ENCODE data around the gene NOS1AP.

The NOS1AP gene

DNA sequence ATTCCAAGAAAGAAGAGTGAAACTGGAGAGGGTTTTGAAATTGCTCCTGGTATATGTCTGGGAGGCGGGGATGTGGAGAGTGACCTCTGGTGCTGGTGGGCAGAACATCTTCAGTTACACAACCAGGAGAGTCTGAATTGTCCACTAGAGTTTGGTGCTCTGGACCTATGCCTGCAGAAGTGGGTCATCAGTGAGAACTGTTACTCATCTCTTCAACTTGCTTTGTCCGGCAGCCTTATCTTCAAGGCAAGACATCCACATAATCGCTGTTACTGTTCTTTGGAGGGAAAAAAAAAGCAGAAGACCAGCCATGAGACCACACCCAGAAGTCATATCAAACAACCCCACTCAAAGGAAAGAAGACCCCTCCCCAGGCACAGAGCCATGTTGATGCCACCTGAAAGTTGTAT lies 327.6 kb downstream of the NOS1AP start:
- Histone ChIP-seq H3K36me3 (ENCODE audit: insufficient read depth, low read length) (no peaks in the 10 kb centered on the region), H3K4me1 (ENCODE audit: insufficient read depth, low read length) (no peaks in the 10 kb centered on the region), H3K9me3 (ENCODE audit: low read length) (no peaks in the 10 kb centered on the region), H3K27me3 (ENCODE audit: control insufficient read depth in 1 of 2, insufficient read depth in 2 of 2, low read length in 2 of 2) (no peaks in the 10 kb centered on the region), H3K9ac (ENCODE audit: low read length) (no peak overlapping the region), H3K27ac (ENCODE audit: low read depth, low read length) (no peak overlapping the region), H3K4me3 (ENCODE audit: low read depth in 1 of 2, low read length in 2 of 2) (no peak overlapping the region)

DNA sequence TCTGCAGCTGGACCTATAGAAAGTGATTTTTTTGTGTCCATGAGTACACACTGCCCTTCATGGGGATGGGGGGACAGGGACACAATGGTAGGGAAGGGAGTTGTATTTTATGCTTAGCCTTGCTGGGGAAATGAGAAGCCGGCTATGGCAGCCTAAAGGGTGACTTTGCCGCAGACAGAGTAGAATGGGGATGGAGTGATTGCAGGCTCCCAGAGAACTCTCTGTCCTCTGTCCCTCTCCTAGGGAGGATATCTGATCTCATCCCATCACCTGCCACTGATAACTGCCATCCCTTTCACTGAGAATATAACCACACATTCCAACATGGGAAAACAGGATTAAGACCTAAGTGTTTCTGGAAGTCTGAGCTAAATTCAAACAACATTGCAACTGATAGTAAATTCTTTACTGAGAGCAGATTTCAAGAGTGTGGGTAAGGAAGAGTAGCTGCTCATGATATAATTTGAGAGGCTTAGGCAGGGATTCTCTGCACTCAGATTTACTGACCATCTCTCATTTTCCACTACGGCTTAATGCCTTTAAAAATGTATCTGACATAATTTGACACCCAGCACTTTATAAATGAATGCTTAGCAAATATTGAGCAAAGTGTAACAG lies 328.6 kb downstream of the NOS1AP start:
- Histone ChIP-seq H3K27me3 (ENCODE audit: control insufficient read depth in 1 of 2, insufficient read depth in 2 of 2, low read length in 2 of 2) (no peaks in the 10 kb centered on the region), H3K27ac (ENCODE audit: low read depth, low read length) (no peak overlapping the region), H3K36me3 (ENCODE audit: insufficient read depth, low read length) (no peaks in the 10 kb centered on the region), H3K4me1 (ENCODE audit: insufficient read depth, low read length) (no peaks in the 10 kb centered on the region), H3K9ac (ENCODE audit: low read length) (no peak overlapping the region), H3K9me3 (ENCODE audit: low read length) (no peaks in the 10 kb centered on the region), H3K4me3 (ENCODE audit: low read depth in 1 of 2, low read length in 2 of 2) (no peak overlapping the region)

DNA sequence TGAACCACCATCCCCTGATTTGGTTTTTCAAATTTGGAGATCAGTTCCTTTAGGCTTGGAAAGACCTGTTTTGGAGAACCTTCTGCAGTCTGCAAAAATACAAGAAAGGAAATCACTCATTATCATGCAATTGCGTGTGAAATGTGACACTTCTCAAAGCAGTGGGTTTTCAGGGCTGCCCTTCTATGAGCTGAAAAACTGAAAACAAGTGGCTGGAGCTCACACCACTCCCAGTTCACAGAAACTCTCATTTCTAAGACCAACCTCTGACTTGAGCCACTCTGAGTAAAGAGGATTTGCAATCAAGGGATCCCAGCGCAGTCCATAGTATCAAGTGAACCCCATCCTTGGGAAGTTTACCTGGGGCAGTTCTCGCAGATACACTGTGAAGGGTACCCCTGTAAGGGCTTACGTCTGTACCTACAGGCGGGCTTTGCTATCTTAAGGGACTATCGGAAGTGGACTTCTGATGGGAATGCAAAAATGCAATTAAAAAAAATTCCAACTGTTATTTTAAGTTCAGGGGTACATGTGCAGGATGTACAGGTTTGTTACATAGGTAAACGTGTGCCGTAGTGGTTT lies 329.6 kb downstream of the NOS1AP start:
- H3K27me3 ChIP-seq (ENCODE audit: control insufficient read depth in 1 of 2, insufficient read depth in 2 of 2, low read length in 2 of 2) = no peaks in the 10 kb centered on the region
- no peak overlapping the region for H3K9ac ChIP-seq (ENCODE audit: low read length)
- no peak overlapping the region for H3K4me3 ChIP-seq (ENCODE audit: low read depth in 1 of 2, low read length in 2 of 2)
- no peaks in the 10 kb centered on the region for H3K36me3 ChIP-seq (ENCODE audit: insufficient read depth, low read length)
- no peaks in the 10 kb centered on the region for H3K4me1 ChIP-seq (ENCODE audit: insufficient read depth, low read length)
- no peaks in the 10 kb centered on the region for H3K9me3 ChIP-seq (ENCODE audit: low read length)
- H3K27ac ChIP-seq (ENCODE audit: low read depth, low read length) = no peak overlapping the region

DNA sequence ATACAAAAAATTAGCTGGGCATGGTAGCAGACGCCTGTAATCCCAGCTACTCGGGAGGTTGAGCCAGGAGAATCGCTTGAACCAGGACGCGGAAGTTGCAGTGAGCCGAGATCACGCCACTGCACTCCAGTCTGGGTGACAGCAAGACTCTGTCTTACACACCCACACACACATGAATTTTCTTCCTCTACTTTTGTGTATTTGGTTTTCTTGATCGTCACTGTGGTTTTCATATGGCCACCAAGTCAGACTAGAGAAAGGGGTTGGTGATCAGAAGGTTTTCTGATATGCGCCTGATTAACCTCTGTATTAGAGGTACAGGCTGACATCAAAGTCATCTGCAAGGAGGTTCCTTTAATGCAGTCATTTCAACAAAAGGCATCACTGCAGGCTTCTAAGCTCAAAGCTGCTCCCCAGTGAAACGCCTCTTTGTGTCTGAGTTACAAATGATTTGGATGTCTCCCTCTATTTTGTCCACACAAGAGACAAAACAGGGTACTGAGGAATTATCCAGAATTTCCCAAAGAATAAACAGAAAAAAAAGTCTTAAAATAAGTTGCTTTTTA lies 331.4 kb downstream of the NOS1AP start:
- Histone ChIP-seq H3K27ac (ENCODE audit: low read depth, low read length) (no peak overlapping the region), H3K9me3 (ENCODE audit: low read length) (no peaks in the 10 kb centered on the region), H3K27me3 (ENCODE audit: control insufficient read depth in 1 of 2, insufficient read depth in 2 of 2, low read length in 2 of 2) (no peaks in the 10 kb centered on the region), H3K4me1 (ENCODE audit: insufficient read depth, low read length) (no peaks in the 10 kb centered on the region), H3K4me3 (ENCODE audit: low read depth in 1 of 2, low read length in 2 of 2) (no peak overlapping the region), H3K9ac (ENCODE audit: low read length) (no peak overlapping the region), H3K36me3 (ENCODE audit: insufficient read depth, low read length) (no peaks in the 10 kb centered on the region)

DNA sequence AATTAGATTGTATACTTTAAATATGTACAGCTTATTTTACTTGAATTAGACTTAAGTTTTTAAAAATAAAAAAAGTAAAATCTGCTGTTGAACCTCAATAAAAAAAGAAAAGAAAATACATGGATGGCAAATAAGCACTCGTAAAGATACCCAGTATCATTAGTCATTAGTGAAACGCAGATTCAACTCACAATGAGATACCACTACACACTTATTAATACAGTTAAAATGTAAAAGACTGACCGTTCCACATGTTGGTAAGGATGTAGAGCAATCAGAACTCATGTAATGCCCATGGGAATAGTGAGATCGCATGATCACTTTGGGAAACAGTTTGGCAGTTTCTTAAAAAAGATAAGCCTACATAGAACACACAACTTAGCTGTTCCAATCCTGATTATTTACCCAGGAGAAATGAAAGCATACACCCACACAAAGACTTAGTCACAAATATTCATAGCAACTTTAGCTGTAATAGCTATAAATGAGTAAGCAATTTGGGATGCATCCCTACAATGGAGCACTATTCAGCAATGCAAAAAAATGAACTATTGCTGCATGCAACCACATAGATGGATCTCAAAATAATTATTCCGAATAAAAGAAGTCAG lies 335.2 kb downstream of the NOS1AP start:
- no peak overlapping the region for H3K9ac ChIP-seq (ENCODE audit: low read length)
- no peak overlapping the region for H3K4me3 ChIP-seq (ENCODE audit: low read depth in 1 of 2, low read length in 2 of 2)
- no peaks in the 10 kb centered on the region for H3K36me3 ChIP-seq (ENCODE audit: insufficient read depth, low read length)
- no peaks in the 10 kb centered on the region for H3K9me3 ChIP-seq (ENCODE audit: low read length)
- no peak overlapping the region for H3K27ac ChIP-seq (ENCODE audit: low read depth, low read length)
- no peaks in the 10 kb centered on the region for H3K27me3 ChIP-seq (ENCODE audit: control insufficient read depth in 1 of 2, insufficient read depth in 2 of 2, low read length in 2 of 2)
- no peaks in the 10 kb centered on the region for H3K4me1 ChIP-seq (ENCODE audit: insufficient read depth, low read length)

DNA sequence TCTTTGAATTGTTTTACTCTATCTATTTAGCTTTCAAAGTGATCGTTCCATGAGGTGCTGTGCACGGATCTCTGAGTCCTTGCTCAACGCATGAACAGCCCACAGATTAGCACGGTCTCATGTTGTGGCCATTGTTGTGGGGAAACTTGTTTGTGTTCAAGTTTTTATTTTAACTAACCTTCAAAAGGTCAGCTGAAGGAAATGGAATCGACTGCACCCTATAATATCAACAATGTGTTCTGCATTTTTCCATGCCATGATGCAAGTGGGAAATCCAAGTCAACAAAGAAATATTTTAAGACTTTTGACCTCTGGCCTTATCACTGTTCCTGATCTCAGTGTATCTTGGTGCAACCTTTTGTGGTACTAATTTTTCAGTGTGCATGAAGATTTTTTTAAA lies 336.3 kb downstream of the NOS1AP start:
- H3K27ac ChIP-seq (ENCODE audit: low read depth, low read length) = no peak overlapping the region
- H3K9me3 ChIP-seq (ENCODE audit: low read length) = no peaks in the 10 kb centered on the region
- H3K27me3 ChIP-seq (ENCODE audit: control insufficient read depth in 1 of 2, insufficient read depth in 2 of 2, low read length in 2 of 2) = no peaks in the 10 kb centered on the region
- H3K4me1 ChIP-seq (ENCODE audit: insufficient read depth, low read length) = no peaks in the 10 kb centered on the region
- no peak overlapping the region for H3K4me3 ChIP-seq (ENCODE audit: low read depth in 1 of 2, low read length in 2 of 2)
- no peak overlapping the region for H3K9ac ChIP-seq (ENCODE audit: low read length)
- H3K36me3 ChIP-seq (ENCODE audit: insufficient read depth, low read length) = no peaks in the 10 kb centered on the region

DNA sequence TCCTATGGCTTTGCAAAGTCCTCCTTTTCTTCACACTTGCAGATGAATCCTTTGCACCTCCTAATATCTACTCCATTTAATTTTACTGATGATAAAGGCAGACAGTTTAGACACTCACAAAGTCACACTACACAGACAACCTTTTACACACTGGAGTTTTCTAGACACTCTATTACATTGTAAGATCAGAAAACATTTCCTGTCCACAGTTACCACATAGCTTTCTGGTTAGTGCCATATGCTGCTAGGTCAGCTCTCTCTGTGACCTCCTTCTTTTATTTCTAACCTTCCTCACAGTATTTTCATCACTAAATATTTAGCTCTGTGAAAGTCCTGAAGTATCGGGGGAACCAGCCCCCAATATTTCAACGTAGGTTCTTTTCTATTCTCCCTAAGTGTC lies 337.3 kb downstream of the NOS1AP start:
- Histone ChIP-seq H3K4me1 (ENCODE audit: insufficient read depth, low read length) (no peaks in the 10 kb centered on the region), H3K27ac (ENCODE audit: low read depth, low read length) (no peak overlapping the region)

DNA sequence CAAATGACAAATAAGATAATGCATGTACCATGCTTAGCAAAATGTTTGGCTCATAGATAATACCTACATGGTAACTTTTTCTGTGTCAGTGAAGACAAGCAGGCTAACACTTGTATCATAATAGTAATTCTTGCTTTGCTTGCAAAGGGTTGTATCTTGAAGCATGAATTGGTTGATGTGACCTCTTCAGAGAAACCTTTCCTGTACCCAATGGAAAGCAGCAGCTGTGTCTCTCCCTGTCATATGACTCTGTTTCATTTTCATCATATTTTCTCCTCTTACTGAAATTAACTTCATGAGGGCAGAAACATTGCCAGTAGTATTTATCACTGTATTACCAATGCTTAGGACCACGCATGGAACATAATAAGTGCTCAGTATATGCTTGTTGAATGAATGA lies 338.0 kb downstream of the NOS1AP start:
- H3K27me3 ChIP-seq (ENCODE audit: control insufficient read depth in 1 of 2, insufficient read depth in 2 of 2, low read length in 2 of 2) = no peaks in the 10 kb centered on the region
- no peak overlapping the region for H3K4me3 ChIP-seq (ENCODE audit: low read depth in 1 of 2, low read length in 2 of 2)
- H3K36me3 ChIP-seq (ENCODE audit: insufficient read depth, low read length) = no peaks in the 10 kb centered on the region
- H3K4me1 ChIP-seq (ENCODE audit: insufficient read depth, low read length) = no peaks in the 10 kb centered on the region
- H3K27ac ChIP-seq (ENCODE audit: low read depth, low read length) = no peak overlapping the region
- no peak overlapping the region for H3K9ac ChIP-seq (ENCODE audit: low read length)
- H3K9me3 ChIP-seq (ENCODE audit: low read length) = no peaks in the 10 kb centered on the region

More for the DNA sequence above, 337.3 kb downstream of the NOS1AP start:
- Histone ChIP-seq H3K9ac (ENCODE audit: low read length) (no peak overlapping the region), H3K9me3 (ENCODE audit: low read length) (no peaks in the 10 kb centered on the region), H3K27me3 (ENCODE audit: control insufficient read depth in 1 of 2, insufficient read depth in 2 of 2, low read length in 2 of 2) (no peaks in the 10 kb centered on the region), H3K36me3 (ENCODE audit: insufficient read depth, low read length) (no peaks in the 10 kb centered on the region), H3K4me3 (ENCODE audit: low read depth in 1 of 2, low read length in 2 of 2) (no peak overlapping the region)

DNA sequence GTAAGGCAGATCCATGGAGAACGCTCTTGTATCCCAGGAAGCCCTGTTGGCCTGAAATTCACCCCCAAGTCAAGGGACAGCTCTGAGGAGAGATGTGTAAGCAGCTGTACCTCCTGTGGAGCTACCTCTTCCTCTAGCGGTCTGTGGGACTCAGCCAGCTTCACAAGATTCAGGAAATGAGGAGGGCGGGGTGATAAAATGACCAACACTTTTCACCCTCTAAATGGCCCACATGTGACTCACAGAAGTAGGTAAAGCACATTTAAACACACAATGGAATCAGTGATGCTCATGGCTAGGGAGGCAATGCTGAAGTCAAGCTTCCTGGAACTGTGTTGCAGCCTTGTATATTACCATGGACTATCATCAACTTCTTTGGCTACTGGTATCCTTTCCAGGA lies 342.5 kb downstream of the NOS1AP start, which contains the start of gene SH2D1B:
Gene SH2D1B, minus strand, starts transcription at position 135 of the 400 bp plus-strand sequence. Its CDS starts 120 bp downstream, at position 15.
- Histone ChIP-seq H3K4me3 (ENCODE audit: low read depth in 1 of 2, low read length in 2 of 2) (no peak within 1 kb of the TSS), H3K9me3 (ENCODE audit: low read length) (no peaks in the 10 kb centered on the region), H3K27me3 (ENCODE audit: control insufficient read depth in 1 of 2, insufficient read depth in 2 of 2, low read length in 2 of 2) (no peaks in the 10 kb centered on the region), H3K4me1 (ENCODE audit: insufficient read depth, low read length) (no peaks in the 10 kb centered on the region), H3K27ac (ENCODE audit: low read depth, low read length) (no peak within 1 kb of the TSS), H3K9ac (ENCODE audit: low read length) (no peak within 1 kb of the TSS), H3K36me3 (ENCODE audit: insufficient read depth, low read length) (no peaks in the 10 kb centered on the region)

DNA sequence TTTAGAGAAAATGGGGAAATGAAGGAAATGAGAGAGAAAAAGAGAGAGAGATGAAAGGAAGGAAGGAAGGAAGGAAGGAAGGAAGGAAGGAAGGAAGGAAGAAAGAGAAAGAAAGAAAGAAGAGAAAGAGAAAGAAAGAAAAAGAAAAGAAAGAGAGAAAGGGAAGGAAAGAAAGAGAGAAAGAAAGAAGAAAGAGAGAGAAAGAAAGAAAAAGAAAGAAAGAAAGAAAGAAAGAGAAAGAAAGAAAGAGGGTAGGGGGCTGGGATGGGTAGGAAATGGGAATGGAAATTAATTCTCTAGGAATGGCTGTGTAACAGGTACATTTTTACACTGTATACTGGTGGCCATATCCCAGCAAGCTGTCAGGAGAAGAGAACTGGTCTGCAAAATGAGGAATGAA lies 346.7 kb downstream of the NOS1AP start:
- Histone ChIP-seq H3K4me3 (ENCODE audit: low read depth in 1 of 2, low read length in 2 of 2) (no peak overlapping the region), H3K27ac (ENCODE audit: low read depth, low read length) (no peak overlapping the region), H3K9me3 (ENCODE audit: low read length) (no peaks in the 10 kb centered on the region), H3K27me3 (ENCODE audit: control insufficient read depth in 1 of 2, insufficient read depth in 2 of 2, low read length in 2 of 2) (no peaks in the 10 kb centered on the region), H3K4me1 (ENCODE audit: insufficient read depth, low read length) (no peaks in the 10 kb centered on the region), H3K9ac (ENCODE audit: low read length) (no peak overlapping the region), H3K36me3 (ENCODE audit: insufficient read depth, low read length) (no peaks in the 10 kb centered on the region)

DNA sequence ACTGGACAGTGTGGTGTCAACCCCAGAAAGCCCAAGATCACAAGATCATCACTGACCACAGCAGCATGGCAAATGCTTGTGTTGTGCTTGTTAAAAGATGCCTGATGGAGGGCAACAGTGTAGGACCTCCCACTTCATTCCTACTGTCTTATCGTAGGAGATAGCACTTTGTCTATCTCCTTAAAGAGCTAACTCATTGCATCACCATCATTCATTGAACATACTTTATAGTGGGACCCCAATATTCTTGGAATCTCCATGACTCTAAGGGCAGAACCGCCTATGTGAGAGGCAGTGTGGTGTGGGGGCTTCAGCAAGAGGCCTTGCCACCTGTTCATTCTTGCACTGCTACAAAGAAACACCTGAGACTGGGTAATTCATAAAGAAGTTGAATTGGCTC lies 347.4 kb downstream of the NOS1AP start:
- Histone ChIP-seq H3K4me3 (ENCODE audit: low read depth in 1 of 2, low read length in 2 of 2) (no peak overlapping the region), H3K27me3 (ENCODE audit: control insufficient read depth in 1 of 2, insufficient read depth in 2 of 2, low read length in 2 of 2) (no peaks in the 10 kb centered on the region), H3K27ac (ENCODE audit: low read depth, low read length) (no peak overlapping the region), H3K9me3 (ENCODE audit: low read length) (no peaks in the 10 kb centered on the region), H3K4me1 (ENCODE audit: insufficient read depth, low read length) (no peaks in the 10 kb centered on the region), H3K9ac (ENCODE audit: low read length) (no peak overlapping the region), H3K36me3 (ENCODE audit: insufficient read depth, low read length) (no peaks in the 10 kb centered on the region)
